Large intestine (tissue), 3 donors: ENCODE data around the gene ST8SIA5. TPM values are rescaled to one million over a fixed set of nuclear protein-coding genes. Genes with fewer than 3 reads are reported as not detected.

Experiments used
- DNase-seq, 2 donors: peaks; one replicate each; pipeline versions ENCODE4 v3.0.0 to v3.0.0-alpha.2; 2013
- H3K27ac ChIP-seq: one replicate; pipeline ENCODE4 v1.5.1; 2013; ENCODE audit warnings: low read length
- H3K27me3 ChIP-seq: 2 replicates; pipeline ENCODE4 v1.6.1; 2013; ENCODE audit warnings: low read length; ENCODE audit not compliant: control insufficient read depth, insufficient read depth
- H3K36me3 ChIP-seq: 2 replicates; pipeline ENCODE4 v1.6.1; 2013; ENCODE audit warnings: low read length; ENCODE audit not compliant: control insufficient read depth, insufficient read depth
- H3K4me1 ChIP-seq: one replicate; pipeline ENCODE4 v1.6.1; 2013; ENCODE audit warnings: low read length; ENCODE audit not compliant: control insufficient read depth, insufficient read depth
- H3K4me3 ChIP-seq: one replicate; pipeline ENCODE4 v1.5.1; 2013; ENCODE audit warnings: low read length
- H3K9me3 ChIP-seq: one replicate; pipeline ENCODE4 v1.6.1; 2013; ENCODE audit warnings: mild to moderate bottlenecking, low read depth, low read length, moderate library complexity; ENCODE audit not compliant: control insufficient read depth
- WGBS: methylation state at CpG from one replicate; pipeline ENCODE4 v1.1.5; 2013; ENCODE audit warnings: low lambda C conversion rate; ENCODE audit not compliant: insufficient coverage; 5-methylcytosine and 5-hydroxymethylcytosine counted together
- polyA plus RNA-seq: library from polyadenylated mRNA; unstranded; fragments of 120-200 nt; gene quantifications from one replicate; pipeline ENCODE4 v1.2.1, GENCODE V29; 2013

ST8SIA5 gene
- polyA plus RNA-seq, 1 donor, result 1.3 TPM

DNA sequence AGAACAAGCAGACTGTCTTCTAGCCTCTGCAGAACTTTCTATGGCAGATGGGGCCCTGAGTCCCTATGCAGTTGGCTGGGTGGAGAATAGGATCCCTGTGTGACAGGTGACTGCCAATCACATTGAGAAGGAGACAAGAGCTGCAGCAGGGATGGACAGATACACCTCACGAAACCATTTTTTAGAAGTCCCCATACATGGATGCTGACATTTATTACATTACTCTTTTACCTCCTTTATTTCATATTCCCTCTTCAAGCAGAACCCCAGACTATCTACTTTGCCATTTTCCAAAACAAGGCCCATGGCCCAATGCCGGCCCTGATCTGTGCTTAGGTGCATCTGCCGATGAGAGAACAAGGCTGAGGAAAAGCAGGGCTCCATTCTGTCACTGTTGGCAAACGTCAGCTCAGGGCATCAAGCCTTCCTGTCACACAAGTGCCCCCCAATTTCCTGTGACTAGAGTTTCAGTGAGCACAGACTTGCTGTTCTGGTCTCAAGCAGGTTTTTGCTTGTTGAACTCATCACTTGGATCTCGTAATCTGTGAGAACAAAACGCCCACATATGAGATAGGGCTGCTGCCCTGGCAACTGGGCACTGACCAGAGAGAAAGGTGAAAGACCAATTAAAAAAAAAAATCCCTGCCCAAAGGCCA, 135.6 kb downstream of the ST8SIA5 start:
- H3K27ac ChIP-seq, result no peak overlapping the region
- H3K9me3 ChIP-seq, result no peaks in the 10 kb centered on the region
- H3K36me3 ChIP-seq, result no peaks in the 10 kb centered on the region
- H3K4me3 ChIP-seq, result no peak overlapping the region
- H3K27me3 ChIP-seq, result no peaks in the 10 kb centered on the region
- WGBS, result 100% methylated on average over 1 of the region's 6 CpGs
- DNase-seq, result no peak
- no peaks in the 10 kb centered on the region for H3K4me1 ChIP-seq

DNA sequence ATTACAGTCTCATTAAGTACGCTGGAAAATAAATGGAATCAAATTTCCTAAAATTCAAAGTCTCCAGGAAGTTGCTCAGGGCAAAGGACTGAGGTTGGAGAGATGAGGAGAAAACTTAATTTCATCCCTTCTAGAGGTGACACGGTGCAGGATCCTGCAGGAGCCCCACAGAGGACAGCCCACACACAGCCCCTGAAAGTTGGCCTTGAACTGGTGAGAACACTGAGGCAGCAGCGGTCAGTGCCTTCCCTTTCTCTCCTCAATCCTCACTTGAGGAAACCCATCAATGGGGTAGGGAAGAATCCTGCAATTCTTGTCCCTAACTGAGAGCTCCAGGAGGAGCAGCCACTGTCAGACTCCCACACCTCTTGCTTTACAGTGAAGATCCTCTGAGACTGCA, 137.3 kb downstream of the ST8SIA5 start:
- Histone ChIP-seq H3K9me3 (no peaks in the 10 kb centered on the region), H3K4me1 (no peaks in the 10 kb centered on the region), H3K36me3 (no peaks in the 10 kb centered on the region), H3K27me3 (no peaks in the 10 kb centered on the region), H3K27ac (no peak overlapping the region), H3K4me3 (no peak overlapping the region)
- WGBS, result no CpG with 5 or more reads among the region's 3 CpGs
- no peak for DNase-seq

Other genes with a start within 250 kb of the ST8SIA5 start
- 0.49 TPM for gene LOXHD1, start 99.8 kb downstream of the ST8SIA5 start, polyA plus RNA-seq
- gene PIAS2, start 160.5 kb upstream of the ST8SIA5 start, polyA plus RNA-seq, result 13.1 TPM
- 2.3 TPM for gene KATNAL2, start 160.5 kb upstream of the ST8SIA5 start, polyA plus RNA-seq